Inferior parietal cortex (tissue), 1 donor: Measurements from ENCODE around the gene OR8S1.
A peak's percentile ranks its signal among the peaks of the same experiment; 100 is the strongest.

Source experiments
- DNase-seq: peaks from one replicate; pipeline ENCODE4 v3.0.0-alpha.2; 2016; ENCODE audit errors: extremely low spot score

OR8S1 gene

GRCh38 chr12:48556631-48557030 lies 31.2 kb downstream of the OR8S1 start:
- DNase-seq, result no peak

DNA sequence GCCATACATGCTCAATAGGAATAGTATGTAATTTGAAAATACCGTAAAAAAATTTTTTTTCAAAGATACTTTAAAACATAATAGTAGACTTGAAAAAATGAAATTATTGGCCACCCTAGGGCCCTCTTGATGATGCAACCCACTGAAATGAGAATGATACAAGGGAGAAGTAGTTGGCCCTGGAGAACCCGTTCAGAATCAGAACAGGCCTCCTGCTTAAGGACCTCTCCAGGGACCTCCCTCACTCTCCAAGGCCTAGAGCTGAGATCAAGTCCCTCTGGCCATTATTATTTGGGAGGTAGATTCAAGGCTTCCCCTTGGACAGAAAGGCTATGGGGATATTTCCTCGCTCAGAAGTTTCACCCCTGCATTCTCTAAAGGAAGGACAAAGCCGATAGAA lies 32.5 kb downstream of the OR8S1 start:
- no peak for DNase-seq

GRCh38 chr12:48567731-48568130 lies 42.3 kb downstream of the OR8S1 start:
- no peak for DNase-seq

DNA sequence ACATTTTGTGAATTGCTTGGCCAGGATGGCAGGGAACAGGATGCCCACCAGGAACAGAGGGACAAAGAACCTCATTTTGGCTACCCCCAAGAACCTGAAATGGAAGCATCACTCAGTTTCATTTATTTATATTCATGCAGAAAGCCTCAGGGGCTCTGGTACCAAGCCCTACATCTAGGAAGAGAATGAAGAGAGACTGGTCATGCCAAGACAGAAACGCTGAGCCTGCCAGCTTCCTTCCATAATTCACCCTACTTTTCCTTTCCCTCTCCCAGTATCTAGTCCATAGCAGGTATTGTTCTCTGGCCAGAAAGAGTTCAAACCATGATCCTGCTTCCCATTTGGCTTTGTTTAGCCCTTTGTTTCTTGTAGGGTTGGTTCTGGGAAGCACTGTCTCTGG lies 44.5 kb downstream of the OR8S1 start, which contains the start of gene LALBA:
Gene LALBA, minus strand, starts transcription at position 101 of the 400 bp plus-strand sequence. Its CDS starts 26 bp downstream, at position 75.
- DNase-seq, result no peak

- DNase-seq, result peak; percentile 35
These were observed 46.9 kb downstream of the OR8S1 start for GRCh38 chr12:48572326-48572725.
